Measurements from ENCODE around the gene PORCN.

DNA sequence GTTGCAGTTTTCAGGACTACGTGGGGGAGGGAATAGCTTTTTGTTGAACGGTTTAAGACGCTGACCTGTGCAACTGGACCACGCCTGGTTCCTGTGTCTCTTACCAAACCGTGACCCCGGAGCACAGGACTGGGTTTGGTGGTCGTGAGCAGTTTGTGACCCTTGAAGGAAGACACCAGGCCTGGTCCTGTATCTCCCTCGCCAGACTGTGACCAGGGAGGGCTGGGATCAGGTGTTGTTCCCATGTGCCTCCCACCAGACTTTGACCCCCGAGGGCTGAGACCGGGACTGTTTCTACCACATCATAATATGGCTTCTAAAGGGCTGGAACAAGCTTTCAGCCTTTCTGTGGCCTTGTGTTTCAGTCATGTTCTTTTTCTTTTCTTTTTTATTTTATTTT, 13.5 kb downstream of the PORCN start:
- TF ChIP-seq POLR2A (IDR thresholded peaks at IDR 0.05; ENCODE audit: low read length): no peak
- no peak for TF ChIP-seq GATA1 (IDR thresholded peaks at IDR 0.05; ENCODE audit: low read depth, low read length)
